Measurements from ENCODE around the gene ZMYND10. TPM values are rescaled to one million over a fixed set of nuclear protein-coding genes. Genes with fewer than 3 reads are reported as not detected.

Gene ZMYND10
- total and polyA plus RNA-seq, 9 of the 15 experiments (the other 6 are each of a cell fraction or from before 2014, with no cell fraction given): 0.20 to 2.8 (median 0.70) TPM

DNA sequence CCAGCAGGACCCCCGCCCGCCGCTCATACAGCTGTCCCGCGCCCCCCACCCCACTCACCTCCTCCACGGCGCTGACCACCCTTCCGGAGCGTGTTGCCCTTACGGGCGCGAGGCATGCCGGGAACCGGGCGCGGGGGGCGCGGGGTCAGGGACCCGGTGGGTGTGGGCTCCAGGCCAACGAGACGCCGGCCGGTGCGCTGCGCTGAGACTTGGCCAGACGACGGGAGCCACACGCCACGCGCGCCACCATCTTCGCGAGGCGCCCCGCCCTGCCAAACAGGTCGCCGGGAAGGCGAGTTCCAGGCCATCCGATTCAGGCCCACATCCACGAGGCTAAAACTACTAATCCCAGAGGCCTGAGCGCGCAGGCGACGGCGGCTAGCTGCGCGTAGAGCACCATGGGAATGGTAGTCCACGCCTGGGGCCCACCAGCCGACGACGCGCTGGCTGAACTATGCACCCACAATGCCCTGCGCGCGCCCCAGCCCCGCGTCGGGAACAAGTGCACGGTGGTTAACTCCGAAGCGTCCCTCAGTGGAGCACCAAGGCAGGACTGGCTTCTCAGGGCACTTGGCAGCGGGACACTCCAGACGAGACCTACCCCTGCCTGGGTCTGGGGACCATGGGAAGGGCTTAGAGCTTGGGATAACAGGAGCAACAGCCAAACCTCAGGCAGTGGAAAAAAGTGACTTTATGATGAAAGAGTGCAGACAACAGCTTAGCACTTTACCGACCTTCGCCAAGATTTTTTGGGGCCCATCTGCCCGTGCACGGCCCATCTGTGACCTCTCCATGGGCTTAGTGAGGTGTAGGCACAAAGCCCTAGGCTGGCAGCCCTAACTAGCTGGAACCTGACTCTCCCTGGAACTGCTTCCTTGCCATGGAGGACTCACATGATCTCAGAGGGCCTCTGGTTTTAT, 53.1 kb downstream of the ZMYND10 start, which contains the start of gene IFRD2 (continued):
- TF ChIP-seq HDAC2 (IDR thresholded peaks at IDR 0.05): no peak
- no peak for TF ChIP-seq ZC3H8 (IDR thresholded peaks at IDR 0.05)
- no peak for TF ChIP-seq ZNF707 (CRISPR knock-in tag; conservative IDR thresholded peaks at IDR 0.05)
- TF ChIP-seq PHF8 (IDR thresholded peaks at IDR 0.05; ENCODE audit: borderline replicate concordance, low read length): peak; percentile 62; the same call in 1 of the 2 replicates
- no peak for TF ChIP-seq HNRNPL (IDR thresholded peaks at IDR 0.05; ENCODE audit: low read depth, low read length)
- no peak for TF ChIP-seq ZSCAN32 (CRISPR knock-in tag; IDR thresholded peaks at IDR 0.05)
- peak in 1 of 2 experiments; percentile 91; a peak in 2 of 4 replicates for TF ChIP-seq ZNF639 (CRISPR knock-in tag; conservative IDR thresholded peaks at IDR 0.05 in 1 of 2, IDR thresholded peaks at IDR 0.05 in 1 of 2)
- TF ChIP-seq NFIX (CRISPR knock-in tag; IDR thresholded peaks at IDR 0.05; ENCODE audit: low read depth): no peak
- TF ChIP-seq ZNF197 (CRISPR knock-in tag; IDR thresholded peaks at IDR 0.05; ENCODE audit: low read depth): peak; percentile 98
- peak; percentile 86 for TF ChIP-seq POLR2G (IDR thresholded peaks at IDR 0.05; ENCODE audit: low read depth, low read length)
- no peak for TF ChIP-seq HNRNPK (IDR thresholded peaks at IDR 0.05; ENCODE audit: low read depth, low read length, poor library complexity, severe bottlenecking)
- TF ChIP-seq ZBTB40 (IDR thresholded peaks at IDR 0.05): 0 out of 2 replicates have a peak, but pooled peaks have one; percentile 23
- no peak for TF ChIP-seq ZBTB40 (CRISPR knock-in tag; IDR thresholded peaks at IDR 0.05)
- TF ChIP-seq CCNT2 (IDR thresholded peaks at IDR 0.05; ENCODE audit: borderline replicate concordance, extremely low read depth, insufficient read length, low read depth, low read length): peak; percentile 57

Measured in K562 (cell line).